Mononuclear cell (primary cell): ENCODE results near the gene LAPTM5. TPM values are rescaled to one million over a fixed set of nuclear protein-coding genes. Genes with fewer than 3 reads are reported as not detected.

ENCODE experiments used
- H3K27me3 ChIP-seq: 2 replicates; pipeline ENCODE4 v1.6.0; 2011; ENCODE audit warnings: low read length, control low read depth; ENCODE audit not compliant: insufficient read depth
- H3K4me1 ChIP-seq: 2 replicates; pipeline ENCODE4 v1.5.1; 2011; ENCODE audit warnings: mild to moderate bottlenecking, low read length, control low read depth; ENCODE audit not compliant: insufficient read depth
- H3K4me3 ChIP-seq: 2 replicates; pipeline ENCODE4 v1.5.1; 2011; ENCODE audit warnings: mild to moderate bottlenecking, low read length, moderate library complexity
- H3K9me3 ChIP-seq: 2 replicates; pipeline ENCODE4 v1.5.1; 2011; ENCODE audit warnings: low read depth, mild to moderate bottlenecking, control low read depth, low read length
- total RNA-seq: library from RNA; depleted of rRNA; stranded (reverse); fragments of >200 nt; gene quantifications from one replicate; pipeline ENCODE4 v1.2.3, GENCODE V29; 2012

The LAPTM5 gene
- total RNA-seq, 1 donor, result 719 TPM

GRCh38 chr1:30738715-30739559, 18.6 kb downstream of the LAPTM5 start:
- H3K4me1 ChIP-seq, result peaks cover 43% of the 10 kb centered on the region
- no peak overlapping the region for H3K4me3 ChIP-seq
- H3K27me3 ChIP-seq, result no peaks in the 10 kb centered on the region
- H3K9me3 ChIP-seq, result no peaks in the 10 kb centered on the region

- Histone ChIP-seq H3K4me3 (no peak overlapping the region), H3K27me3 (no peaks in the 10 kb centered on the region), H3K4me1 (peaks cover 35% of the 10 kb centered on the region), H3K9me3 (no peaks in the 10 kb centered on the region)
Measured at GRCh38 chr1:30738040-30738714, 19.4 kb downstream of the LAPTM5 start.

DNA sequence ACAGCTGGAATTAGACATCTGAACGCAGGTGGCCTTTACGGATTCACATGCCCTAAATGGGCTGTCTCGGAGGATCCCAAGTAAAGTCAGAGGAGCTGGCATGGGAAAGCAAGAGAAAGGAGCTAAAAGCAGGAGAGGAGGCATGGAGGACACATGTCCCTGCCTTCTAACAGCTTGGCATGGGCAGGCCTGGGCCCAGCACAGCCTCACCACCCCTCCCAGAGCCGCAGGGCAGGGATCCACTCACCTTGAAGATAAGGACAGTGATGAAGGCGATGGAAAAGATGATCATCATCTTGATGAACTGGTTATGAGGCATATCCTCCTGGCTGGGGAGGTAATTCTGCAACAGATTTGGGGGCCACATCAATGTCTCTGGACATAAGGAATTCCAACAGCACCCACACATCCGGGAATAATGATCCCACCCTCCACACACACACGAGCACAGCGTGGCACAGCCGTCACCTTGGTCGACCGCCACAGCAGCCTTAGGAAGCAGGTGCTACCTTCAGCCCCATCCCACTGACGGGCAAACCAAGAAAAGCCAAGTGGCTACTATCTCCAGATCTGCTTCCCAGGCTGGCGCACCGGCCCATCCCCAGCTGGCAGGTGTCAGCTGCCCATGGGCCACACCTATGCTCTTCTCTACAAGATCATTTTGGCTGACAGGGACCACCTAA, 20.1 kb downstream of the LAPTM5 start:
- H3K27me3 ChIP-seq, result no peaks in the 10 kb centered on the region
- peaks cover 28% of the 10 kb centered on the region for H3K4me1 ChIP-seq
- H3K4me3 ChIP-seq, result no peak overlapping the region
- no peaks in the 10 kb centered on the region for H3K9me3 ChIP-seq

DNA sequence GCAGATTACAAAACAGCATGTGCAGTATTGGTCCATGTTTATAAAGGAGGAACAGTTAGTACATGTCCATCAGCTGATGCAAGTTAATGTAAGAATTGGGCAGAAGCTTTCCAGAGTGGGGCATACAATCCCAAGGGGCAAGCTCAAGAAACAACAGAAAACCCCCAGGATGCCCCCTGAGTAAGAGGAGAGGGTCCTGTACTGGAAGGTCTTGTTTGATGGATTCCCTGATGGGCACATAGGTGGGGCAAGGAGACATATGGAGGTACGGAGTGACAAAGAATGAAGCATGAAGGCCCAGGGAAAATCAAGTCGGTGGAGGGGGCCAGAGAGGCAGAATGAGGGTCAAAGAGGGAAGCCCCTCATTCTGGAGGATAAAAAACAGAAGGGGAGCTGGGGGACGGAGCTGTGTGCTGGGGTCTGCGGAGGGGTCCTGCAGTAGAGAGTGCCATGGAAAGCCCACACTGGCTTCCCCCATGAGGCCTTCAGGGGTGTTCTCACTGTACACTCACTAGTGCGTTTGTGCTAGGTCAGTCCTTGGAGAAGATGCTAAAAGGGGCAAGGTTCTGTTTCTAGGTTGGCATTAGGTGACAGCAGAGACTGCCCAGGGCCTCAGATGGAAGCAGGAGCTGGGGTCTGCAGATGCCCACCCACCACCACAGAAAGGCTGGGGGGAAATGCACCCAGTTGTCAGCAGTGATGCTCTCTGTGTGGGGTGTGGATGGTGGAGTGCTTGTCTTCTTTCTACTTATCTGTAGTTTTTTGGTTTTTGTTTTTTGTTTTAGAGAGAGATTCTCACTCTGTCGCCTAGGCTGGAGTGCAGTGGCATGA, 21.7 kb downstream of the LAPTM5 start:
- Histone ChIP-seq H3K27me3 (no peaks in the 10 kb centered on the region), H3K4me3 (no peak overlapping the region), H3K9me3 (no peaks in the 10 kb centered on the region), H3K4me1 (peaks cover 23% of the 10 kb centered on the region)

GRCh38 chr1:30735124-30735523, 22.4 kb downstream of the LAPTM5 start:
- Histone ChIP-seq H3K27me3 (no peaks in the 10 kb centered on the region), H3K4me1 (peaks cover 25% of the 10 kb centered on the region)

GRCh38 chr1:30734580-30734979, 23.0 kb downstream of the LAPTM5 start:
- no peak overlapping the region for H3K4me3 ChIP-seq
- peaks cover 30% of the 10 kb centered on the region for H3K4me1 ChIP-seq
- no peaks in the 10 kb centered on the region for H3K27me3 ChIP-seq
- no peaks in the 10 kb centered on the region for H3K9me3 ChIP-seq

More at GRCh38 chr1:30735124-30735523, 22.4 kb downstream of the LAPTM5 start:
- no peak overlapping the region for H3K4me3 ChIP-seq
- H3K9me3 ChIP-seq, result no peaks in the 10 kb centered on the region

DNA sequence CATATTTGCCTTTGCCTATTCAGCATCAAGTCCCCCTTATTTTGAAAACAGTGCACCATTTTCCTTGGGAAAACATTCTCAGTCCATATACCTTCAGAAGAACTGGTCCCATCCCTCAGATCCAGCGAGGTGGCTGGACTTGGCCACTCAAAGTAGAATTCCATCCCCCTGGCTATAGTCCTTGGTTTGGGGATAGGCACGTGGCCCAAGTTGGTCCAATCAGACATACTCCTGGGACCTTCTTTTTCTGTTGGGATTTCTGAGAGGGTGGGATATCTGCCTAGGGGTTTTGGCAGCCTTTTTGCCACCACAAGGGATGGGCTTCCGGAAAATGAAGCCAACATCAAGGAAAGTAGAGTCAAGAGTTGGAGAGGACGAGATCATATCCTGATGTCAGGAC, 23.5 kb downstream of the LAPTM5 start:
- H3K4me3 ChIP-seq, result no peak overlapping the region
- H3K9me3 ChIP-seq, result no peaks in the 10 kb centered on the region
- H3K27me3 ChIP-seq, result no peaks in the 10 kb centered on the region
- peaks cover 35% of the 10 kb centered on the region for H3K4me1 ChIP-seq

GRCh38 chr1:30733493-30733892, 24.1 kb downstream of the LAPTM5 start:
- Histone ChIP-seq H3K4me3 (no peak overlapping the region), H3K4me1 (peaks cover 33% of the 10 kb centered on the region), H3K27me3 (no peaks in the 10 kb centered on the region), H3K9me3 (no peaks in the 10 kb centered on the region)

- H3K4me1 ChIP-seq, result peaks cover 29% of the 10 kb centered on the region
Measured at GRCh38 chr1:30732277-30732996, 25.1 kb downstream of the LAPTM5 start.

DNA sequence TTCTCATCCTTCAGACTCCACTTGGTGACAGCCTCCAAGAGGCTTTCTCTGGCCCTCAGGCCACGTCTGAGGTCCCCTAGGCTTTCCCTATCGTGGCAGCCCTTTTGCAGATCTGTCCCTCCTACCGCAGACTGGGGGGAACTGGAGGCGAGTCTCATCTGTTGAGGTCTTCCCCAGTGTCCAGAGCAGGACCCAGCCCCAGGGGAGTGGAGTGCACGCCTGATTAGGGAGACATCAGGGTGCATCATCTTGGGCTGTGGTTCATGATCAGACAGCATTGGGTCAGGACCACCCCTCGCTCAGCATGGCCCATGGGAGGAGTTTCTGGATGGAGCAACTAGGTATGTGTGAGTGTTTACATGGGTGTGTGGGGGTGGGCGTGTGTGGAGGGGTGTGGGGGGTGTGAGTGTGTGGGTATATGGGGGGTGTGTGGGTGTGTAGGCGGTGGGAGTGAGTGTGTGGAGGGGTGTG, 25.7 kb downstream of the LAPTM5 start:
- no peaks in the 10 kb centered on the region for H3K9me3 ChIP-seq
- no peaks in the 10 kb centered on the region for H3K27me3 ChIP-seq
- H3K4me3 ChIP-seq, result no peak overlapping the region
- peaks cover 29% of the 10 kb centered on the region for H3K4me1 ChIP-seq

More at GRCh38 chr1:30732277-30732996, 25.1 kb downstream of the LAPTM5 start:
- H3K9me3 ChIP-seq, result no peaks in the 10 kb centered on the region
- H3K27me3 ChIP-seq, result no peaks in the 10 kb centered on the region
- no peak overlapping the region for H3K4me3 ChIP-seq

DNA sequence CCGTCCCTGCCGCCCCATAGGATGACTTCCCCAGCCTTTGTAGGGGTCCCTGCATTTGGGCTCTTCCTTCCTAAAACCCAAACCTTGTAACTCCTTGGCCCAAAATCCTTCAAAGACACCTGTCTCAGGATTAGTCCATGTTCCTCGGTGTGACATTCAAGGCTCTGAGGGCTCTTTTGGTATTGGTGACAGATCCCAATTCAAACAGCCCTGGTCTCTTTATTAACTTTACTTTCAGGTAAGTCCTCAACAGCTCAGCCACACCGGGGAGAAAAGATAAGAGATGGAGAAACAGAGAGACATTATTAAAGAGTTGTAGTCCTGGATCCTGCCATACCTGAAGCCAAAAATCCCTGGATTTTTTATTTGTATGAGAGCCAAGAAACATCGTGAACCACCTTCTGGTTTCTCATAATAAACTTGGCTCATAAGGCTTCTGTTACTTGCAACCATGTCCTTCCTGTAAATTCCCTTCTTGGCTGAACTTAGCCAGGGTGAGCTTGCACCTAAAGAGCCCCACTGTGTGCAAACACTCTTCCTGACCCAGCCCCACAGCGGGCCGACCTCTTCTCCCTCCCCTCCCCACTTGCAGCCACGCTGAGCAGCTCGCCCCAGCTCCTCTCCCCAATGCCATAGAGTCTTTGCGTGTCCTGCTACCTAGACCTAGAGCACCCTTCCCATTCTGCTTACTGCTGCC, 26.3 kb downstream of the LAPTM5 start:
- no peak overlapping the region for H3K4me3 ChIP-seq
- no peaks in the 10 kb centered on the region for H3K27me3 ChIP-seq
- H3K9me3 ChIP-seq, result no peaks in the 10 kb centered on the region
- peaks cover 29% of the 10 kb centered on the region for H3K4me1 ChIP-seq

DNA sequence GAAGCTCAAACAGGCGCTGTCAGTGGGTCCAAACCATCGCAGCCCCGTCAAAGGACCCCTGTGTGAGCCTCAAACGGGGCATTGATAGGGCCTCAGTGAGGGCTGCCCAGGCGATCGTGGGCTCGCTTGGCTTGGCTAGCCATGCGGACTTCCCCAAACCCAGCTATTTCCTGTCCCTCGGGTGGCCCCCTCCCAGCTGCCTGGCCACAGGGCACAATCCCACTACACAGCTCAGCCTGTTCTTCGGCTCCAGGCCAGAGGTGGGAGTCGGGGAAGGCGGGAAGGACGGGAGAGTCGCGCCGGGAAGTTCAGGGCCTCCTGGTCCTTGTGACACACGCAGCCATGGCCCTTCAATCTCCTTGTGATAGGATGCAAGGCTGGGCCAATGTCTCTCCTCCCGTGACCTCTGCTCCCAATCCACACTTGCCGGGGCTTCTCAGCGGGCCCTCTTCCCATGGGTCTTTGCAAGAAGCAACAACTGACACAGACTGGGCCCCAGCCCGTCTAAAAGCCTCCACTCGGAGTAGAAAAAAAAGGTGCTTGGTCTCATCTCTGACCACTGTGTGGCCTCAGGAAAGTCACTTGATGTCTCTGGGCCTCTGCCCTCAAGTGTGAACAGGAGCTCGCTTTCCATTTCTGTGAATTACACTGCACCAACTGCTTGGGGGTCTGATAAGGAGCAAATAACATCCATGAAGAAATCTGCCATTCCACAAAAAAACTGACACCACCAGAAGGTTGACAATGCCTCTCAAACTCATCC, 27.0 kb downstream of the LAPTM5 start:
- H3K4me1 ChIP-seq, result peaks cover 29% of the 10 kb centered on the region
- H3K4me3 ChIP-seq, result no peak overlapping the region
- H3K27me3 ChIP-seq, result no peaks in the 10 kb centered on the region
- no peaks in the 10 kb centered on the region for H3K9me3 ChIP-seq

- no peaks in the 10 kb centered on the region for H3K27me3 ChIP-seq
- H3K9me3 ChIP-seq, result no peaks in the 10 kb centered on the region
- no peak overlapping the region for H3K4me3 ChIP-seq
- H3K4me1 ChIP-seq, result peaks cover 29% of the 10 kb centered on the region
Measured at GRCh38 chr1:30729901-30730300, 27.7 kb downstream of the LAPTM5 start.
